IMR-90 (cell line): Measurements from ENCODE around the gene NOBOX. TPM values are rescaled to one million over a fixed set of nuclear protein-coding genes. Genes with fewer than 3 reads are reported as not detected.
"Not testable (repeated sequence)": the region's sequence is repeated elsewhere in the genome, so short reads cannot be mapped to it uniquely, and the experiment has no call there.

Experiments
- ATAC-seq: fragments of 200-7000 bp; cut with Tn5 transposase; 2 replicates; pipeline ENCODE4 v1.9.1; 2020; ENCODE audit warnings: low read depth, mild to moderate bottlenecking, moderate library complexity
- BruUV-seq: library from RNA; stranded (reverse); fragments of 400-500 nt; replicated peaks from 2 replicates; lab custom pipeline; 2021; lab: Mats Ljungman, UMichigan
- CTCF ChIA-PET: fragments of 300-600 bp; formaldehyde crosslinking; extraction: SDS; loops from one replicate; lab custom pipeline; 2021; ENCODE audit warnings: antibody characterized with exemption; lab: Yijun Ruan, JAX
- POLR2A ChIA-PET: fragments of 300-600 bp; sonication (Branson Sonifier 250); formaldehyde crosslinking; loops from one replicate; lab custom pipeline; 2022; ENCODE audit warnings: antibody characterized with exemption; ENCODE audit not compliant: unreplicated experiment; lab: Charles Lee
- DNase-seq: peaks from one replicate; pipeline ENCODE4 v3.0.0; 2013
- H2AFZ ChIP-seq: replicated peaks from 2 replicates; pipeline ENCODE3; 2013; ENCODE audit warnings: low read length, mild to moderate bottlenecking; ENCODE audit not compliant: poor library complexity
- H2AK5ac ChIP-seq: 2 replicates; pipeline ENCODE4 v1.6.1; 2013; ENCODE audit warnings: low read depth, low read length, inconsistent platforms
- H2AK9ac ChIP-seq: replicated peaks from 2 replicates; pipeline ENCODE3; 2013; ENCODE audit warnings: mild to moderate bottlenecking, low read depth, low read length, moderate library complexity; ENCODE audit not compliant: poor library complexity
- H2BK120ac ChIP-seq: 2 replicates; pipeline ENCODE4 v1.6.1; 2013; ENCODE audit warnings: low read depth, low read length, inconsistent platforms
- H2BK15ac ChIP-seq: 3 replicates; pipeline ENCODE4 v1.6.1; 2013; ENCODE audit warnings: low read depth, low read length, inconsistent platforms
- H2BK20ac ChIP-seq: 2 replicates; pipeline ENCODE4 v1.6.1; 2013; ENCODE audit warnings: low read depth, mild to moderate bottlenecking, inconsistent platforms, low read length, moderate library complexity
- H2BK5ac ChIP-seq: 2 replicates; pipeline ENCODE4 v1.6.1; 2013; ENCODE audit warnings: mild to moderate bottlenecking, low read depth, low read length, inconsistent platforms; ENCODE audit not compliant: poor library complexity, severe bottlenecking
- H3K14ac ChIP-seq: replicated peaks from 2 replicates; pipeline ENCODE4 v1.6.1; 2013; ENCODE audit warnings: low read depth, low read length, inconsistent platforms
- H3K18ac ChIP-seq: 2 replicates; pipeline ENCODE4 v1.6.1; 2013; ENCODE audit warnings: low read depth, low read length, control low read depth
- H3K23ac ChIP-seq: 2 replicates; pipeline ENCODE4 v1.6.1; 2013; ENCODE audit warnings: low read depth, low read length, inconsistent platforms
- H3K27ac ChIP-seq: 2 replicates; pipeline ENCODE4 v1.5.1; 2013; ENCODE audit warnings: mild to moderate bottlenecking, control low read depth, low read length; ENCODE audit not compliant: insufficient read depth
- H3K27me3 ChIP-seq: 2 replicates; pipeline ENCODE4 v1.6.1; 2013; ENCODE audit warnings: low read length; ENCODE audit not compliant: control insufficient read depth, insufficient read depth
- H3K36me3 ChIP-seq: 2 replicates; pipeline ENCODE4 v1.6.1; 2013; ENCODE audit warnings: low read length, mixed read lengths; ENCODE audit not compliant: control insufficient read depth, insufficient read depth
- H3K4ac ChIP-seq: 2 replicates; pipeline ENCODE4 v1.6.1; 2013; ENCODE audit warnings: low read depth, low read length, inconsistent platforms
- H3K4me1 ChIP-seq: 2 replicates; pipeline ENCODE4 v1.6.1; 2013; ENCODE audit warnings: low read length, mixed read lengths; ENCODE audit not compliant: control insufficient read depth, insufficient read depth
- H3K4me2 ChIP-seq: 2 replicates; pipeline ENCODE4 v1.6.1; 2013; ENCODE audit warnings: low read depth, mild to moderate bottlenecking, control low read depth, low read length, moderate library complexity
- H3K4me3 ChIP-seq: 2 replicates; pipeline ENCODE4 v1.5.1; 2013; ENCODE audit warnings: low read depth, mild to moderate bottlenecking, control low read depth, low read length, moderate library complexity; ENCODE audit not compliant: insufficient read depth
- H3K56ac ChIP-seq: 2 replicates; pipeline ENCODE4 v1.6.1; 2013; ENCODE audit warnings: low read length, inconsistent platforms; ENCODE audit not compliant: insufficient read depth; ENCODE audit errors: extremely low read depth
- H3K79me1 ChIP-seq, 2 experiments: 2 replicates each; pipeline ENCODE4 v1.6.1; 2013; ENCODE audit warnings: low read length in 2 of 2, inconsistent platforms in 1 of 2, low read depth in 1 of 2
- H3K9ac ChIP-seq: 2 replicates; pipeline ENCODE4 v1.6.1; 2013; ENCODE audit warnings: low read depth, low read length, control low read depth
- H3K9me1 ChIP-seq: 2 replicates; pipeline ENCODE4 v1.6.1; 2013; ENCODE audit warnings: low read length, inconsistent platforms; ENCODE audit not compliant: insufficient read depth
- H3K9me3 ChIP-seq: 2 replicates; pipeline ENCODE4 v1.6.1; 2013; ENCODE audit warnings: low read length; ENCODE audit not compliant: control insufficient read depth, insufficient read depth
- H4K20me1 ChIP-seq: 2 replicates; pipeline ENCODE4 v1.6.1; 2013; ENCODE audit warnings: low read length, inconsistent platforms; ENCODE audit not compliant: insufficient read depth
- H4K5ac ChIP-seq: 2 replicates; pipeline ENCODE4 v1.6.1; 2013; ENCODE audit warnings: mild to moderate bottlenecking, low read depth, low read length, control low read depth
- H4K8ac ChIP-seq, 2 experiments: 2 replicates each; pipeline ENCODE4 v1.6.1; 2013; ENCODE audit warnings: low read depth in 2 of 2, low read length in 2 of 2, control low read depth in 1 of 2, inconsistent platforms in 1 of 2
- H4K91ac ChIP-seq: 2 replicates; pipeline ENCODE4 v1.6.1; 2013; ENCODE audit warnings: low read depth, low read length, inconsistent platforms; ENCODE audit not compliant: insufficient read depth
- BHLHE40 ChIP-seq: fragments of 150-350 bp; IDR thresholded peaks from 2 replicates; pipeline ENCODE4 v1.6.1; 2016; ENCODE audit warnings: mild to moderate bottlenecking, low read depth, low read length
- CEBPB ChIP-seq: IDR thresholded peaks from 2 replicates; pipeline ENCODE4 v1.6.1; 2012; ENCODE audit warnings: low read depth, low read length, improper control_type of control experiment
- FOS ChIP-seq: fragments of 150-350 bp; IDR thresholded peaks from 2 replicates; pipeline ENCODE4 v1.6.1; 2016; ENCODE audit warnings: low read depth, low read length
- POLR2A ChIP-seq: IDR thresholded peaks from 2 replicates; pipeline ENCODE4 v1.6.1; 2012; ENCODE audit warnings: mild to moderate bottlenecking, low read depth, low read length
- WGBS, 2 experiments: methylation state at CpG; one replicate each; pipeline versions ENCODE4 v1.1.5 to v1.1.7; 2013; ENCODE audit warnings: missing lambda C conversion rate in 2 of 2; ENCODE audit not compliant: insufficient read length in 1 of 2; ENCODE audit errors: extremely low coverage in 2 of 2; 5-methylcytosine and 5-hydroxymethylcytosine counted together
- dilution Hi-C: fragments of 300-500 bp; cut with HindIII; formaldehyde crosslinking; loops from one replicate; pipeline ENCODE4 v1.14.3; 2018; ENCODE audit warnings: low sequenced_read_pairs; ENCODE audit not compliant: unreplicated experiment
- in situ Hi-C: fragments of 300-500 bp; cut with MboI; formaldehyde crosslinking; loops from 3 replicates; pipeline ENCODE4 v1.14.3; 2019; ENCODE audit warnings: low sequenced_read_pairs, inconsistent platforms, mixed read lengths
- intact Hi-C: fragments of 100-400 bp; cut with micrococcal nuclease; formaldehyde crosslinking; loops from 2 replicates; pipeline ENCODE4 v1.10.0; 2022
- polyA plus RNA-seq, 3 experiments: library from polyadenylated mRNA; depleted of rRNA; stranded (reverse); fragments of >200 nt; gene quantifications; 2 replicates each; pipeline ENCODE4 v1.2.3, GENCODE V29; 2012; ENCODE audit warnings: low replicate concordance in 1 of 3
- total RNA-seq: library from RNA; depleted of rRNA; stranded (reverse); fragments of >200 nt; gene quantifications from 2 replicates; pipeline ENCODE4 v1.2.3, GENCODE V29; 2012

The NOBOX gene
- total and polyA plus RNA-seq, 2 of the 4 experiments (the other 2 are of a cell fraction): not detected

- intact Hi-C loops (no loop called here), dilution Hi-C loops (no loop called here), in situ Hi-C loops (no loop called here)
- Histone ChIP-seq H3K27ac (no peak overlapping the region), H3K9me1 (no peaks in the 10 kb centered on the region), H4K91ac (no peak overlapping the region), H3K4me3 (no peak overlapping the region), H3K4me1 (no peaks in the 10 kb centered on the region), H3K23ac (no peak overlapping the region), H3K18ac (no peak overlapping the region), H2BK20ac (no peak overlapping the region), H3K4ac (no peak overlapping the region), H4K8ac (no peak overlapping the region), H3K4me2 (no peak overlapping the region), H2BK5ac (no peak overlapping the region), H3K9me3 (peaks cover 8% of the 10 kb centered on the region; the same call in 1 of the 2 replicates), H2AFZ (no peak overlapping the region), H3K36me3 (no peaks in the 10 kb centered on the region), H2BK15ac (no peak overlapping the region), H3K79me1 (no peaks in the 10 kb centered on the region), H3K27me3 (no peaks in the 10 kb centered on the region), H3K9ac (no peak overlapping the region), H4K20me1 (no peaks in the 10 kb centered on the region), H3K14ac (no peak overlapping the region), H4K5ac (no peak overlapping the region), H2AK9ac (no peak overlapping the region), H3K56ac (no peak overlapping the region), H2AK5ac (no peak overlapping the region), H2BK120ac (no peak overlapping the region)
- no TSS peak for BruUV-seq
- no peak for DNase-seq
- TF ChIP-seq POLR2A (no peak), FOS (no peak), CEBPB (no peak), BHLHE40 (no peak)
- CTCF ChIA-PET: no interaction called here
- ATAC-seq: no peak
- POLR2A ChIA-PET: no interaction called here
- no CpG with 5 or more reads among the region's 2 CpGs for WGBS, 2 experiments
Measured at GRCh38 chr7:144428431-144428830, 24.9 kb upstream of the NOBOX start.

GRCh38 chr7:144427539-144427938 lies 24.0 kb upstream of the NOBOX start:
- H3K4me1 ChIP-seq, H2AK5ac ChIP-seq, H3K18ac ChIP-seq, CTCF ChIA-PET, dilution Hi-C loops, H3K9me3 ChIP-seq, H4K8ac ChIP-seq, intact Hi-C loops, H3K4ac ChIP-seq, H4K20me1 ChIP-seq, H2BK120ac ChIP-seq, H2AFZ ChIP-seq, DNase-seq, H3K56ac ChIP-seq, H2BK5ac ChIP-seq, ATAC-seq, H4K5ac ChIP-seq, POLR2A ChIA-PET, H3K9me1 ChIP-seq, H3K36me3 ChIP-seq, H2BK15ac ChIP-seq, H3K14ac ChIP-seq, H4K91ac ChIP-seq, in situ Hi-C loops, H3K79me1 ChIP-seq, H3K4me3 ChIP-seq, H3K4me2 ChIP-seq, H3K27ac ChIP-seq, H3K27me3 ChIP-seq, H3K9ac ChIP-seq, H2AK9ac ChIP-seq, H3K23ac ChIP-seq, H2BK20ac ChIP-seq, BruUV-seq: not testable (repeated sequence)
- no CpG with 5 or more reads among the region's 2 CpGs for WGBS, 2 experiments
